GM10266 (cell line): ENCODE results near the gene ITLN2.
"Not testable (repeated sequence)": the region's sequence is repeated elsewhere in the genome, so short reads cannot be mapped to it uniquely, and the experiment has no call there.

Source experiments
- DNase-seq: peaks from one replicate; pipeline ENCODE4 v3.0.0; 2012; ENCODE audit errors: extremely low spot score
- CTCF ChIP-seq: IDR thresholded peaks from 2 replicates; pipeline ENCODE4 v1.5.1; 2012; ENCODE audit warnings: mild to moderate bottlenecking, low read depth; ENCODE audit not compliant: control insufficient read depth, insufficient read depth; ENCODE audit errors: missing control alignments

ITLN2 gene

GRCh38 chr1:160901768-160902167 is 52.8 kb downstream of the ITLN2 start:
- TF ChIP-seq CTCF, result no peak
- no peak for DNase-seq

GRCh38 chr1:160900683-160901082 is 53.9 kb downstream of the ITLN2 start:
- not testable (repeated sequence) for DNase-seq
